ENCODE measurements around the gene MYBPC1. TPM values are rescaled to one million over a fixed set of nuclear protein-coding genes. Genes with fewer than 3 reads are reported as not detected.

The MYBPC1 gene
- polyA plus RNA-seq, 3 donors = 0.04 to 0.16 TPM; not detected in 1

- H3K4me2 ChIP-seq (replicated peaks; ENCODE audit: extremely low read depth, low read length, poor library complexity, severe bottlenecking) = no peak overlapping the region
- H3K9ac ChIP-seq (ENCODE audit: insufficient read depth, low read length, poor library complexity, severe bottlenecking) = no peak overlapping the region
- WGBS (ENCODE audit: insufficient coverage) = 100% methylated on average over 1 of the region's 2 CpGs
- H3K4me3 ChIP-seq (replicated peaks in 1 of 3; ENCODE audit: low read depth in 2 of 3, low read length in 3 of 3) = no peak overlapping the region
- no peak for DNase-seq
- H3K9me3 ChIP-seq (replicated peaks in 1 of 2; ENCODE audit: control insufficient read depth in 1 of 2, insufficient read depth in 1 of 2, low read length in 2 of 2) = no peaks in the 10 kb centered on the region
- H4K20me1 ChIP-seq (ENCODE audit: insufficient read depth, low read length) = no peaks in the 10 kb centered on the region
- Mint-ChIP-seq H3K4me3 (no peak overlapping the region), H3K27me3 (ENCODE audit: low read depth in 3 of 3) (peaks cover 0 to 2% (median 0%) of the 10 kb centered on the region in 3 donors), H3K9me3 (peaks cover 0 to 6% (median 0%) of the 10 kb centered on the region in 7 donors), H3K27ac (no peak overlapping the region), H3K36me3 (peaks cover 0 to 3% of the 10 kb centered on the region in 2 donors), H3K4me1 (peaks cover 11% of the 10 kb centered on the region)
- no peaks in the 10 kb centered on the region for H3K79me2 ChIP-seq (ENCODE audit: insufficient read depth, low read length)
- H3K36me3 ChIP-seq (replicated peaks in 1 of 2; ENCODE audit: control insufficient read depth in 1 of 2, insufficient read depth in 2 of 2, low read length in 2 of 2) = no peaks in the 10 kb centered on the region
- intact Hi-C loops (cut with micrococcal nuclease) = no loop called here
- H3K27me3 ChIP-seq (ENCODE audit: control insufficient read depth in 2 of 2, insufficient read depth in 2 of 2, low read length in 2 of 2) = no peaks in the 10 kb centered on the region
- H2AFZ ChIP-seq (ENCODE audit: insufficient read depth, low read depth, low read length, poor library complexity, severe bottlenecking) = no peak overlapping the region
- H3K27ac ChIP-seq (ENCODE audit: low read depth in 1 of 2, low read length in 2 of 2) = no peak overlapping the region
- TF ChIP-seq CTCF (IDR thresholded peaks at IDR 0.05) = no peak
- no peaks in the 10 kb centered on the region for H3K4me1 ChIP-seq (ENCODE audit: control insufficient read depth in 1 of 2, insufficient read depth in 2 of 2, low read length in 2 of 2)
Measured at GRCh38 chr12:101607894-101608293, 13.1 kb downstream of the MYBPC1 start.

GRCh38 chr12:101608301-101609133 lies 13.7 kb downstream of the MYBPC1 start:
- intact Hi-C loops (cut with micrococcal nuclease) = no loop called here
- TF ChIP-seq CTCF (IDR thresholded peaks at IDR 0.05) = no peak
- H3K36me3 ChIP-seq (replicated peaks in 1 of 2; ENCODE audit: control insufficient read depth in 1 of 2, insufficient read depth in 2 of 2, low read length in 2 of 2) = no peaks in the 10 kb centered on the region

More at GRCh38 chr12:101608301-101609133, 13.7 kb downstream of the MYBPC1 start:
- Histone ChIP-seq H3K9ac (ENCODE audit: insufficient read depth, low read length, poor library complexity, severe bottlenecking) (no peak overlapping the region), H4K20me1 (ENCODE audit: insufficient read depth, low read length) (no peaks in the 10 kb centered on the region), H3K4me3 (replicated peaks in 1 of 3; ENCODE audit: low read depth in 2 of 3, low read length in 3 of 3) (no peak overlapping the region), H3K27ac (ENCODE audit: low read depth in 1 of 2, low read length in 2 of 2) (no peak overlapping the region), H3K27me3 (ENCODE audit: control insufficient read depth in 2 of 2, insufficient read depth in 2 of 2, low read length in 2 of 2) (no peaks in the 10 kb centered on the region), H3K4me1 (ENCODE audit: control insufficient read depth in 1 of 2, insufficient read depth in 2 of 2, low read length in 2 of 2) (no peaks in the 10 kb centered on the region), H3K79me2 (ENCODE audit: insufficient read depth, low read length) (no peaks in the 10 kb centered on the region), H3K4me2 (replicated peaks; ENCODE audit: extremely low read depth, low read length, poor library complexity, severe bottlenecking) (no peak overlapping the region), H2AFZ (ENCODE audit: insufficient read depth, low read depth, low read length, poor library complexity, severe bottlenecking) (no peak overlapping the region), H3K9me3 (replicated peaks in 1 of 2; ENCODE audit: control insufficient read depth in 1 of 2, insufficient read depth in 1 of 2, low read length in 2 of 2) (no peaks in the 10 kb centered on the region)
- Mint-ChIP-seq H3K27me3 (ENCODE audit: low read depth in 3 of 3) (peaks cover 0 to 2% (median 0%) of the 10 kb centered on the region in 3 donors), H3K36me3 (peaks cover 0 to 3% of the 10 kb centered on the region in 2 donors), H3K4me3 (no peak overlapping the region), H3K9me3 (peaks cover 0 to 6% (median 0%) of the 10 kb centered on the region in 7 donors), H3K27ac (no peak overlapping the region), H3K4me1 (peaks cover 11% of the 10 kb centered on the region)
- no peak for DNase-seq
- WGBS (ENCODE audit: insufficient coverage) = 94% methylated on average over 9 of the region's 10 CpGs
